ENCODE data around the gene SPOUT1. TPM values are rescaled to one million over a fixed set of nuclear protein-coding genes. Genes with fewer than 3 reads are reported as not detected.
"Not testable (repeated sequence)": the region's sequence is repeated elsewhere in the genome, so short reads cannot be mapped to it uniquely, and the experiment has no call there.

The SPOUT1 gene
- total RNA-seq, 6 donors from 2014 or later: 10.5 to 108 (median 41.7) TPM

- H3K4me1 ChIP-seq: no peaks in the 10 kb centered on the region
- DNase-seq (no peak), ATAC-seq (ENCODE audit: low FRiP score in 2 of 2) (no peak)
- TF ChIP-seq, protein P1, sequence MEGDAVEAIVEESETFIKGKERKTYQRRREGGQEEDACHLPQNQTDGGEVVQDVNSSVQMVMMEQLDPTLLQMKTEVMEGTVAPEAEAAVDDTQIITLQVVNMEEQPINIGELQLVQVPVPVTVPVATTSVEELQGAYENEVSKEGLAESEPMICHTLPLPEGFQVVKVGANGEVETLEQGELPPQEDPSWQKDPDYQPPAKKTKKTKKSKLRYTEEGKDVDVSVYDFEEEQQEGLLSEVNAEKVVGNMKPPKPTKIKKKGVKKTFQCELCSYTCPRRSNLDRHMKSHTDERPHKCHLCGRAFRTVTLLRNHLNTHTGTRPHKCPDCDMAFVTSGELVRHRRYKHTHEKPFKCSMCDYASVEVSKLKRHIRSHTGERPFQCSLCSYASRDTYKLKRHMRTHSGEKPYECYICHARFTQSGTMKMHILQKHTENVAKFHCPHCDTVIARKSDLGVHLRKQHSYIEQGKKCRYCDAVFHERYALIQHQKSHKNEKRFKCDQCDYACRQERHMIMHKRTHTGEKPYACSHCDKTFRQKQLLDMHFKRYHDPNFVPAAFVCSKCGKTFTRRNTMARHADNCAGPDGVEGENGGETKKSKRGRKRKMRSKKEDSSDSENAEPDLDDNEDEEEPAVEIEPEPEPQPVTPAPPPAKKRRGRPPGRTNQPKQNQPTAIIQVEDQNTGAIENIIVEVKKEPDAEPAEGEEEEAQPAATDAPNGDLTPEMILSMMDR (IDR thresholded peaks at IDR 0.05): no peak
- TF ChIP-seq EP300 (IDR thresholded peaks at IDR 0.05): no peak
- TF ChIP-seq POLR2A (IDR thresholded peaks at IDR 0.05): no peak
- TF ChIP-seq POLR2AphosphoS5 (IDR thresholded peaks at IDR 0.05): no peak
- H3K36me3 ChIP-seq: no peaks in the 10 kb centered on the region
- 95 to 100% methylated on average over 1 of the region's 1 CpG for WGBS, 2 donors
- H3K27ac ChIP-seq: no peak overlapping the region
- no peaks in the 10 kb centered on the region for H3K27me3 ChIP-seq
- no peak overlapping the region for H3K4me3 ChIP-seq
- peaks cover 0 to 3% (median 0%) of the 10 kb centered on the region in 4 donors for H3K9me3 ChIP-seq
Measured at GRCh38 chr9:128847803-128848202, 18.2 kb upstream of the SPOUT1 start.

DNA sequence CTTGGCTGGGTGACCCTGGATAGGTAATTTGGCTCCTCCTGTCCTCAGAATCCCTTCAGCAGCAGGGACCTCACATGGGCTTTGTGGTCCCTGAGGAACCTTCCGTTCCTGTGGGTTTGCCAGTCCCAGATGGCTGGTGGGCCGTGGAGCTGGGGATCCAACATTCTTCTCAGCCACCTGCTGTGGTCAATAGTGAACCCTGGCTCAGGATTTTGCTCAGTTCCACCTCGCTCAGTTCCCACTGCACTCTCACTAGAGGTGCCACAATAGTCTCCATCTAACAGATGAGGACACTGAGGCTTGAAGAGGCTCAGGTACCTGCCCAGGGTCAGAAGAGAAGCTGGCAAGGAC lies 17.1 kb upstream of the SPOUT1 start:
- no peak for ATAC-seq (ENCODE audit: low FRiP score in 2 of 2)
- no peaks in the 10 kb centered on the region for H3K4me1 ChIP-seq
- peaks cover 0 to 3% (median 0%) of the 10 kb centered on the region in 4 donors for H3K9me3 ChIP-seq
- WGBS, 2 donors: 89 to 92% methylated on average over 3 of the region's 3 CpGs
- peaks cover 0 to 9% (median 0%) of the 10 kb centered on the region in 4 donors for H3K36me3 ChIP-seq
- no peak for DNase-seq
- H3K4me3 ChIP-seq: no peak overlapping the region
- no peaks in the 10 kb centered on the region for H3K27me3 ChIP-seq
- H3K27ac ChIP-seq: no peak overlapping the region
- no peak for TF ChIP-seq POLR2A (IDR thresholded peaks at IDR 0.05)
- TF ChIP-seq, protein P1 (IDR thresholded peaks at IDR 0.05): no peak
- no peak for TF ChIP-seq EP300 (IDR thresholded peaks at IDR 0.05)
- no peak for TF ChIP-seq POLR2AphosphoS5 (IDR thresholded peaks at IDR 0.05)

GRCh38 chr9:128845186-128845931 lies 15.8 kb upstream of the SPOUT1 start:
- no peak overlapping the region for H3K27ac ChIP-seq
- no peaks in the 10 kb centered on the region for H3K27me3 ChIP-seq
- no peaks in the 10 kb centered on the region for H3K9me3 ChIP-seq
- no peak overlapping the region for H3K4me3 ChIP-seq
- TF ChIP-seq POLR2A (IDR thresholded peaks at IDR 0.05) (no peak), POLR2AphosphoS5 (IDR thresholded peaks at IDR 0.05) (no peak), EP300 (IDR thresholded peaks at IDR 0.05) (no peak)
- TF ChIP-seq, protein P1 (IDR thresholded peaks at IDR 0.05): no peak
- ATAC-seq (ENCODE audit: low FRiP score in 2 of 2) (peak in 1 of 2 donors; percentile 64), DNase-seq (no peak)
- H3K4me1 ChIP-seq: no peaks in the 10 kb centered on the region
- peaks cover 0 to 9% (median 0%) of the 10 kb centered on the region in 4 donors for H3K36me3 ChIP-seq
- WGBS, 2 donors: 85 to 95% methylated on average over 9 to 13 of the region's 13 CpGs

DNA sequence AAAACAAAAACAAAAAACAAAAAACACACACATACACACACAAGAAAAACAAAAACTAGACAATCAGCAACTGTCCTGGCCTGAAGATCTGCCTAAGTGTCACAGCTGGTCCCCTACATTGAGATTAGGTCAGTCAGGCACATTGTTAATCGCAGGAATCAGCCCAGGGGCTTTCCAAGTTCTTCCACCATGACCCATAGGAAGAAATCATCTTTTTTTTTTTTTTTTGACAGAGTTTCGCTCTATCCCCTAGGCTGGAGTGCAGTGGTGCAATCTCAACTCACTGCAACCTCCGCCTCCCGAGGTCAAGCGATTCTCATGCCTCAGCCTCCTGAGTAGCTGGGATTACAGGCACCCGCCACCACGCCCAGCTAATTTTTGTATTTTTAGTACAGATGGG lies 13.6 kb upstream of the SPOUT1 start:
- DNase-seq; ATAC-seq (ENCODE audit: low FRiP score in 2 of 2); H3K36me3 ChIP-seq; H3K4me1 ChIP-seq; H3K27ac ChIP-seq; H3K4me3 ChIP-seq; H3K27me3 ChIP-seq; H3K9me3 ChIP-seq: not testable (repeated sequence)
- 94 to 97% methylated on average over 7 of the region's 7 CpGs for WGBS, 2 donors

- Histone ChIP-seq H3K9me3 (no peaks in the 10 kb centered on the region), H3K4me3 (no peak overlapping the region), H3K4me1 (no peaks in the 10 kb centered on the region), H3K36me3 (peaks cover 0 to 9% (median 0%) of the 10 kb centered on the region in 4 donors), H3K27me3 (no peaks in the 10 kb centered on the region), H3K27ac (no peak overlapping the region)
- TF ChIP-seq POLR2AphosphoS5 (IDR thresholded peaks at IDR 0.05) (no peak), POLR2A (IDR thresholded peaks at IDR 0.05) (no peak), EP300 (IDR thresholded peaks at IDR 0.05) (no peak)
- TF ChIP-seq, protein P1 (IDR thresholded peaks at IDR 0.05): no peak
- no peak for DNase-seq
- ATAC-seq (ENCODE audit: low FRiP score in 2 of 2): no peak
- 86 to 89% methylated on average over 12 of the region's 12 CpGs for WGBS, 2 donors
Measured at GRCh38 chr9:128841694-128842492, 12.3 kb upstream of the SPOUT1 start.

Measured in upper lobe of left lung (tissue), 6 donors.